ENCODE results near the gene MYO7B. TPM values are rescaled to one million over a fixed set of nuclear protein-coding genes. Genes with fewer than 3 reads are reported as not detected.

The MYO7B gene
- total and polyA plus RNA-seq, 10 donors: 32.3 to 165 (median 52.9) TPM

DNA sequence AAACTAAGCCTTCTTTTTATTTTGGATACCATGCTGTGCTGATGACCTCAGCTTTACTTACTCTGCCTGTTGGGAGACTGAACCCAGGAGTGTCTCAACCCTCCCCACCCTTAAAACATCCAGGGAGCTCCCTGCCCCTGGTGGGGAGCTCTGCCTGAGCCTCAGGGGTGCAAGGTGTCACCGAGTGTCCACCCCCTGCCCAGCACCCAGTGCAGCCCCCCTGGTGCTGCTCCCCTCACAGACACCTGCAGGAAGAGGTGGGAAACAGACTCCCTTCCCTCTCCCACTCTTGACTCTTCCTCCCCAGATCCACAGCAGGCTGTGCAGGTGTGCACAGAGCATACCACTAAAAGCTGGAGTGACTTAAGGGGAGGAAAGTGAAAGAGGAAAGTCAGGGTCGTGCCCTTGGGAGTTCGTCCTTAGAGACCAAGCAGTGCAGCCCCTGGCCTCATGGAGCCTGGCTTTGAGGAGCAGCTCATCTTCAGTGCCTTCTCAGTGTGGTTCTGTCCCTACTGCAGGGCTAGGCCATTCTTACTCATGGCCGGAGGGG is 51.3 kb downstream of the MYO7B start:
- Histone ChIP-seq H3K27ac (no peak overlapping the region), H3K9me3 (no peaks in the 10 kb centered on the region), H3K27me3 (replicated peaks in 1 of 7) (no peaks in the 10 kb centered on the region), H3K4me1 (peaks cover 0 to 10% (median 6%) of the 10 kb centered on the region in 6 donors), H3K36me3 (no peaks in the 10 kb centered on the region), H3K4me3 (no peak overlapping the region)
- intact Hi-C loops (cut with DNase I; ENCODE audit: low total_unique reads): no loop called here
- peak; percentile 20 for DNase-seq
- WGBS, 5 donors: 60 to 70% (median 69%) methylated on average over 4 of the region's 4 CpGs
- TF ChIP-seq POLR2AphosphoS5 (IDR thresholded peaks at IDR 0.05): no peak
- TF ChIP-seq, protein P1, sequence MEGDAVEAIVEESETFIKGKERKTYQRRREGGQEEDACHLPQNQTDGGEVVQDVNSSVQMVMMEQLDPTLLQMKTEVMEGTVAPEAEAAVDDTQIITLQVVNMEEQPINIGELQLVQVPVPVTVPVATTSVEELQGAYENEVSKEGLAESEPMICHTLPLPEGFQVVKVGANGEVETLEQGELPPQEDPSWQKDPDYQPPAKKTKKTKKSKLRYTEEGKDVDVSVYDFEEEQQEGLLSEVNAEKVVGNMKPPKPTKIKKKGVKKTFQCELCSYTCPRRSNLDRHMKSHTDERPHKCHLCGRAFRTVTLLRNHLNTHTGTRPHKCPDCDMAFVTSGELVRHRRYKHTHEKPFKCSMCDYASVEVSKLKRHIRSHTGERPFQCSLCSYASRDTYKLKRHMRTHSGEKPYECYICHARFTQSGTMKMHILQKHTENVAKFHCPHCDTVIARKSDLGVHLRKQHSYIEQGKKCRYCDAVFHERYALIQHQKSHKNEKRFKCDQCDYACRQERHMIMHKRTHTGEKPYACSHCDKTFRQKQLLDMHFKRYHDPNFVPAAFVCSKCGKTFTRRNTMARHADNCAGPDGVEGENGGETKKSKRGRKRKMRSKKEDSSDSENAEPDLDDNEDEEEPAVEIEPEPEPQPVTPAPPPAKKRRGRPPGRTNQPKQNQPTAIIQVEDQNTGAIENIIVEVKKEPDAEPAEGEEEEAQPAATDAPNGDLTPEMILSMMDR (IDR thresholded peaks at IDR 0.05 in 8 of 11, conservative IDR thresholded peaks at IDR 0.05 in 3 of 11): no peak
- TF ChIP-seq POLR2A (IDR thresholded peaks at IDR 0.05): no peak

DNA sequence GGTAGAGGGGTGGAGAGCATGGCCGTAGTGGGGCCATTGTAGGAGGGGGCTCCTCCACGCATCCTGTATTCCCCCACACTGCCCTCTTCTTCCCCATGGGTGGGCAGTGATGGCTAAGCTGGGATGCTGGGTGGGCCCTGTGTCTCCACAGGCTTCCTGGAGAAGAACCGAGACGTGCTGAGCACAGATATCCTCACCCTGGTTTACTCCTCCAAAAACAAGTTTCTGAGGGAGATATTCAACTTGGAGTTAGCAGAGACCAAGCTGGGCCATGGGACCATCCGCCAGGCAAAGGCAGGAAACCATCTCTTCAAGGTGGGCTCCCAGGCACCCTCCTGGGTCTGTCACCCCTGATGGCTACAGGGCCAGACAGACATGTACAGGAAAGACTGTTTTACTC is 52.8 kb downstream of the MYO7B start:
- TF ChIP-seq, protein P1 (IDR thresholded peaks at IDR 0.05 in 8 of 11, conservative IDR thresholded peaks at IDR 0.05 in 3 of 11): no peak
- no peak for TF ChIP-seq POLR2AphosphoS5 (IDR thresholded peaks at IDR 0.05)
- TF ChIP-seq POLR2A (IDR thresholded peaks at IDR 0.05): no peak
- H3K9me3 ChIP-seq: no peaks in the 10 kb centered on the region
- DNase-seq: peak; percentile 45
- H3K27me3 ChIP-seq (replicated peaks in 1 of 7): no peaks in the 10 kb centered on the region
- H3K4me1 ChIP-seq: peaks cover 0 to 11% (median 7%) of the 10 kb centered on the region in 6 donors
- no peak overlapping the region for H3K4me3 ChIP-seq
- H3K27ac ChIP-seq: no peak overlapping the region
- intact Hi-C loops (cut with DNase I; ENCODE audit: low total_unique reads): no loop called here
- no peaks in the 10 kb centered on the region for H3K36me3 ChIP-seq
- 87 to 96% (median 94%) methylated on average over 5 of the region's 5 CpGs for WGBS, 5 donors

DNA sequence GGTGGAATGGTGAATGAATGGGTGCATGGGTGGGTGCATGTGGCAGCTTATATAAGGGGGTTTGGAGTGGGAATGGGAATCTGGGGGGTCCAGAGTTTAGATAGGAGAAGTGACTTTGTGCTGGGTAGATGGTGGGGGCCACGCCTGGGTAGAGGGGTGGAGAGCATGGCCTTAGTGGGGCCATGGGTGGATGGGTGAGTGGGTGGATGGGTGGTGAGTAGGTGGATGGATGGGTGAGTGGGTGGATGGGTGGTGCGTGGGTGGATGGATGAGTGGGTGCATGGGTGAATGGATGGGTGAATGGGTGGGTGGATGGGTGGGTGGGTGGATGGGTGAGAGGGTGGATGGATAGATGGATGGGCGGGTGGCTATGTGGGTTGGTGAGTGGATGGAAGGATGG is 53.9 kb downstream of the MYO7B start:
- peak; percentile 50 for DNase-seq
- intact Hi-C loops (cut with DNase I; ENCODE audit: low total_unique reads): no loop called here
- no peaks in the 10 kb centered on the region for H3K9me3 ChIP-seq
- 84 to 96% (median 93%) methylated on average over 3 of the region's 3 CpGs for WGBS, 5 donors
- H3K27me3 ChIP-seq (replicated peaks in 1 of 7): no peaks in the 10 kb centered on the region
- TF ChIP-seq, protein P1 (IDR thresholded peaks at IDR 0.05 in 8 of 11, conservative IDR thresholded peaks at IDR 0.05 in 3 of 11): no peak
- TF ChIP-seq POLR2A (IDR thresholded peaks at IDR 0.05): no peak
- H3K4me3 ChIP-seq: no peak overlapping the region
- H3K4me1 ChIP-seq: peaks cover 0 to 11% (median 7%) of the 10 kb centered on the region in 6 donors
- no peak overlapping the region for H3K27ac ChIP-seq
- H3K36me3 ChIP-seq: no peaks in the 10 kb centered on the region

DNA sequence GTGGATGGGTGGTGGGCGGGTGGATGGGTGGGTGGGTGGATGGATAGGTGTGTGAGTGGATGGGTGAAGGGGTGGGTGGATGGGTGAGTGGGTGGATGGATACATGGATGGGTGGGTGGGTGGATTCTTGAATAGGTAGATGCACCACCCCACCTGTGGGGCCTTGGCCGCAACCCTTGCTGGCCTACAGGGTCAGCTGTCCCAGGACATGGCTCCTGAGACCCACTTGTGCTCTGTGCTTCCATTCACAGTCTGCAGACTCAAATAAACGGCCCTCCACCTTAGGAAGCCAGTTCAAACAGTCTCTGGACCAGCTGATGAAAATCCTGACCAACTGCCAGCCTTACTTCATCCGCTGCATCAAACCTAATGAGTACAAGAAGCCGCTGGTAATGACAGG is 54.4 kb downstream of the MYO7B start:
- H3K4me3 ChIP-seq: no peak overlapping the region
- peak; percentile 65 for DNase-seq
- TF ChIP-seq POLR2AphosphoS5 (IDR thresholded peaks at IDR 0.05): no peak
- TF ChIP-seq, protein P1 (IDR thresholded peaks at IDR 0.05 in 8 of 11, conservative IDR thresholded peaks at IDR 0.05 in 3 of 11): no peak
- no peak for TF ChIP-seq POLR2A (IDR thresholded peaks at IDR 0.05)
- H3K4me1 ChIP-seq: peaks cover 0 to 11% (median 7%) of the 10 kb centered on the region in 6 donors
- H3K27me3 ChIP-seq (replicated peaks in 1 of 7): no peaks in the 10 kb centered on the region
- H3K27ac ChIP-seq: no peak overlapping the region
- intact Hi-C loops (cut with DNase I; ENCODE audit: low total_unique reads): loop anchor here (10.0 kb wide), 1 partner anchor 55 kb away; the partner anchor contains the start of gene GPR17
- 88 to 97% (median 91%) methylated on average over 4 to 5 of the region's 5 CpGs for WGBS, 5 donors
- no peaks in the 10 kb centered on the region for H3K36me3 ChIP-seq
- H3K9me3 ChIP-seq: no peaks in the 10 kb centered on the region
